ENCODE measurements around the gene LRTM1.

LRTM1 gene

DNA sequence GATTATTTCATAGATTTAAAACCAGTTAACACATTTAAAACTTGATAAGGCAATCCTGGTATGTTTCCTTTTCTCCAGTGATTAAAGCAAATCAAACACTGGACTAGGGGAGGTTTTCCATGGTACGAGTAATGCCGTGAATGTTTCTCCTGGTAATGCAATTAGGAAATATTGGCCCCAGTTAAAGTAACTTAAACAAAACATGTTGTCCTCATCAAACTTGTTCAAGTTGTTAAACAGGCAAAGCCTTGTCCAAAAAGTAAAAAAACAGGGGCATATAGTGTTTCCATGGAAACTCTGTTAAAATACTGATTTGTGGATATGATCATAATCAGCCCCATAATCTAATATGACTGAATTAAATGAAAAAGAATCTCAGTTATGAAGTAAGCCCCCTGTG is 13.1 kb upstream of the LRTM1 start:
- DNase-seq (ENCODE audit: low read depth in 2 of 2, low spot score in 1 of 2) = no peak

DNA sequence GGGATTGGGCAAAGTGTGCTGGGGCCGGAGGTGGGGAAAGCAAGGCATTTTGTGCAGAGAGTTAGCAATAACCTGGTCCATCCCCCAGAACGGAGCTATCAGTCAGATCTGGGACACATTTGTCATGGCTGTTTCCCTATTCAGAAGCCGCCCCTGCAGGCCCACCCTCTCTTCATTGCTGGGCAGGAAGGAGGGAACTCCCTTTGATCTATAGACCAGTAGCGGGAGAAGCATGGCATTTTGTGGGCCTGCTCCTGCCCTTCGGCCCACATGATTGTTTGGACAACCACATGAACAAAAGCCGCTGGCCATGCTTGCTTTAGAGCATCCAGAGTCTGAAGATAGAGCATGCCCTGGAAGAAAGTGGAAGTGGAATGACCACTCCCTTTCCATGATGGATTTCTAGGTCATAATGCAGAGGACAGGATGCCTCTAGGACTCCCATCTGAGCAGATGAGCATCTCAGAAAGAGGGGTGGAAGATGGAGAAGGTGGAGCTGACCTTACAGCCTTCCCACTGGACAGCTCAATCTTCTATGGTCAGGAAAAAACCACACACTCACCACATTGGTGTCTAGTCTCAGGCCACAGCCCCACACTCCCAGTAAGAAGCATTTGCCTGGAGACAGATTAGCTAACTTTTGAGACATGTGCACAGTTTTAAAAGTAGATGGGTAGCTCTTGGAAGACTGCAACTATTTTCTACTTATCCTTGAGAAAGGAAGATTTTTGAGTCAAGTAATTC is 11.9 kb upstream of the LRTM1 start:
- no peak for DNase-seq (ENCODE audit: low read depth in 2 of 2, low spot score in 1 of 2)

DNA sequence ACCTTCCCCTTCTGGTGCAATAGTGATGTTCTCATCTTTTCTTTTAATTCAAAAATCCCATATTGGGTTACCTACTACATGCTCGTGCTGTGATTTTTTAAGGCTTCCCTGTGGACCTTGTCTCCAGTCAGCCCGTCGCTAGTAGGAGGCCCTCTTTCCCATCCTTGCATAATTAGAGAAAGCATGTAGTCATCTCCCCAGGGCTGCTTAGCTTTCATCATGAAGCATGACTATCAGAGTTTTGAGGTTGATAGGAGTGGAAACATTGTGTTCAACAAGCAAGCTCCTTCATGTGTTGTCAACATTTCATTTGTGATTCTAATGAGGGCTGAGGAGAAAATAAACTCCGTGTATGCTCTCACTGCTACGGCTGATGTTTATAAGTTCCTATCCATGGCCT is 8.7 kb upstream of the LRTM1 start:
- no peak for DNase-seq (ENCODE audit: low read depth in 2 of 2, low spot score in 1 of 2)

DNA sequence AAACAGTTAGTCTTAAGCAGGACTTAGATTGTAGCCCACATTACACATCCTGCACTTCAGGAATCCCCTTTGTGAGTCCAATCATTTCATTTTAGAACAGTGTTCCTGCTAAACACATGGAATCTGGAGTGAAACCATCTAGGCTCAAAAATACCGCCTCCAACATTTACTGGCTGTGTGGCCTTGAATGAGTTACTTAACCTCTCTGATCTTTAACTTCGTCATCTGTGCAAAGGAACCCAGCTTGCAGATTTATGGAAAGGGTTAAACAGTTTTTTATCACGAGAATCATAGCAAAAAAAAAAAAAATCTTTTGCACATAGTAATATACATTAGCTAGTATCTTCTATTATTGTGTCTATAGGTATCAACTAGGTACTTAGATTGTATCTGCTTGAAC is 8.0 kb upstream of the LRTM1 start:
- no peak for DNase-seq (ENCODE audit: low read depth in 2 of 2, low spot score in 1 of 2)

DNA sequence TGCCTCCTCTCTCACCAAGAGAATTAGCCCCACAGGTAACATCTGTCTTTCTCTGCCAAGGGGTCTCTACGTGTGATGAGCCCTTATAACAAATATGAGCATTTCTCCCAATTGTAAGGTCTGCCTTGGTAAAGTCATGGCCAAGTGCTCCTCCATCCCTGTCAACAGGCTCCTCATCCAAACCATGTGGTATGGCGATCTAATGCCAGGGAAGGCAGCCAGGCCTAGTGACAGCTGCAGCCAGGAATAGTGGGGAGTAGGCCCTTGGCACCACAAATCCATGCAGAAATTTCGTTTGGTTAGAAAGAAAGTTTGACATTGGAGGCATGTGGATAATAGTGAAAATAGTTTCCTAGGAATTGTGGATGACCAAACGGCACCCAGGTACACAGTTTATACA is 4.7 kb upstream of the LRTM1 start:
- DNase-seq (ENCODE audit: low read depth in 2 of 2, low spot score in 1 of 2) = no peak

DNA sequence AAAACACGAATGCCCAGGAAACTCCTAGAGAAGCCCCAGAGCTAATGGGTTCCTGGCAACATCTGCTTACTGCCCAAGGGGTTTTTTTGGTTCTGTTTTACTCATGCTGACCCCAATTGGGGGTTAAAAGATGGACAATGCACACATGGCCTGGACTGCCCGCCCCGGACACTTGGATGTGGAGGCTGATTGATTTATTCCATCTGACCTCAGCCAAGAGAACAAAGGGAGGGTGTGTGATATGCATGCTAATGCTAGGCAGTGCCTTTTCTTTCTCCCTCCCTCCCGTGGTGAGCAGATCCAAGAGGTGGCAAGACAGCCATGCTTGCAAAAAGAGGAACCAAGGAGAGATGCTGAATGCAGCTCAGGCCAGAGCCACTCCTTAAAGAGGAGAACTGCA is 3.3 kb upstream of the LRTM1 start:
- DNase-seq (ENCODE audit: low read depth in 2 of 2, low spot score in 1 of 2) = no peak

DNA sequence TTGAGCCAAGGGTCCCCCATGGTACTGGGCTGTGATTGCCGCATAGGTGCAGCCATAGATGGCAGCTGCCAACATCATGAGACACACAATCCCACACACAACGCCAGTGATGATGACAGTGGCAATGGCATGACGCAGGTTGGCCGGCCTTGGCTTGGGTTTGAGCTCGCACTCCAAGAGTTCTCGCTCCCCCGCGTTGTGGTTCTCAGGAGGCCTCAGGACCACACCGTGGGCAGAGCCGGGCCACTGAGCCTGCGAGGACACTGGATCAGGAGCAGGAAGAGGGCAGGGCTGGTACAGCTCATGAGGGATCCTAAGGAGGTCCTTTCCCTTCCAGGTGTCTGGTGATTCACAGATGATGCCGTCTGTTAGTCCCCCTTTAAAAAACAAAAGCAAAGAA is 9.3 kb downstream of the LRTM1 start:
- DNase-seq (ENCODE audit: low read depth in 2 of 2, low spot score in 1 of 2) = no peak

DNA sequence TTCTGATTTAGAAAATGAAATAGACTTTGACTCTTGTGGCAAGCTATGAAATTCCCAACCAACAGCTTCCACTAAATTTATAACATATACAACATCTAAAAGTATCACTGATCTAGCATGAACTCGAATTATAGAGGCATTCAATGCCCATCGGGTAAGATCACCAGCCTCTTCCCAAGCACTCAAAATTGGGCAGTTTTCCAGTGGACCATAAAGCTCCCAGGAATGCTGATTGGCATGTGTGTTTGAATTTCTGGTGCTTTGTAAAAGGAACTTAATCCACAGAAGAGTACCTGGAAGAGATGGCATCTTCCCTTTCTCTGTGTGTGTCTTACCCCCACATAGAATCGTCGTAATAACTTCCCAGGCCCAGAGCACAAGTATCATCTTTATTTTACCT is 10.0 kb downstream of the LRTM1 start:
- no peak for DNase-seq (ENCODE audit: low read depth in 2 of 2, low spot score in 1 of 2)

DNA sequence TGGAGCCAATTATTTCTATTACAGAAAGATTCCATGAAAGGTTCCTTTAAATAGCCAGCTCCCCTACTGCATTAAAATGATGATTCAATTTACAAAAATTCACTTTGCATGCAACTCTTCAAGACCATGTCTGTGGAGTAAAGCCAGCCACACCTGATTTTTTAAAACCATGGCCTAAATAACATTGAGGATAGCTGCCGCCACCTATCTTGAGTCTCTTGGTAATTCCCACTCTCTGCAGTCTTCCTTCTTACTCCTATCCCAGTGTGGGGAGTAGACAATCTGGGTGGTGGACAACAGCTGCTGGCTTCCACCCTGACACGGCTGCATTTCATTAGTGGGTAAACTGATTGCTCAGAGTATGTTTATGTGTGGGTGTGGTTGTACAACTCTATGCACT is 10.7 kb downstream of the LRTM1 start:
- DNase-seq (ENCODE audit: low read depth in 2 of 2, low spot score in 1 of 2) = no peak

DNA sequence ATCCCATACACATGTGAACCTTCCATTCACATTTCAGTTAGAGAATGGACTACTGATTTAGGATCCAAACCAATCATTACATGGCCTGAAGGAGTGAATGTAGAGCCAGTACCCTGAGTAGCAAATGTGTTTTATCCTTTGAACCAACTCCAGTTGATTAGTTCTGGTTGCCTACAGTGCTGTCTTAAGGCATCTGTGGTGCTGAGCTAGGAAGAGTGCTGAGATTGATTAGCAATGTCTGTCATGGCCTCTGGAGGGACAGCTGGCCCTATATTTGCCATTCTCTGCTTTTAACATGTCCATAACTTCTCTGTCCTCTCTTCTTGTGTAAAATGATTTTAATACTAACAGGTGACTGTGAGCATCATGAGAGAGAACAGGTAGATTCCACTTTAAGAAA is 11.1 kb downstream of the LRTM1 start:
- DNase-seq (ENCODE audit: low read depth in 2 of 2, low spot score in 1 of 2) = no peak

DNA sequence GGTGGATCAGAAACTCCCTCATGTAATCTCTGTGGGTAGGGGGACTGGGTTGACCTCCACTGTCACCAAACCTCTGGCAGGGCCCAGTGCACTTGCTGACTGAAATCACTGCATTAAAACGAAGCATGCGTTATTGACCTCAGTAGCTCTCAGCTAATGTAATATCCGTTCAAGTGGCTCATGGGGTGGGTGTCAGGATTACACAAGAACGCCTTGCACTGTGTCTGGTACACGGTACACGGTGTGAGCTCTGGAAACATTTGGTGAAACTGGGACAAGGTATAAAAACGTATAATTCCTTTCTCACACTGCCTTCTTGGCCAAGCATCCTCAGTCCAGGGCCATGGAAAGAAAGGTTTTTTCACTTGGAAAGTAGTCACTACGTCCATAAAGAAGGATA is 11.9 kb downstream of the LRTM1 start:
- no peak for DNase-seq (ENCODE audit: low read depth in 2 of 2, low spot score in 1 of 2)

DNA sequence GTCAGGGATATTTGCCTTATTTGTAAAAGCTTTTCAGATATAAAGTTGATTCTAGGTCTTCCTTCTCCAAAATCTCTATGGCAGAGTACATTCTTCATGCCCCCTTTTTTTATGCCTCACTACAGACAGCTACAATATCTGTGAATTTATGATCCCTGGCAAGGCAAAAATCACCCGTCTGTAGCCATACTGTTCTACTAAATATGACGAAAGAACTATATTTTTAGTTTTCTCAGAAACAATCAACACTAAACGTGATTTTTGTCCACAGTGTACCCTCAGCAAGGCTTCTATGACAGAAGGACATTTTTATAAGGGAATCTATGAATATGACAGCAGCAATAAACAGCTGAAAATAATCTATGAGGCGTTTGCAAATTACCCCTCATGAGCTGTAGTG is 12.7 kb downstream of the LRTM1 start:
- no peak for DNase-seq (ENCODE audit: low read depth in 2 of 2, low spot score in 1 of 2)

DNA sequence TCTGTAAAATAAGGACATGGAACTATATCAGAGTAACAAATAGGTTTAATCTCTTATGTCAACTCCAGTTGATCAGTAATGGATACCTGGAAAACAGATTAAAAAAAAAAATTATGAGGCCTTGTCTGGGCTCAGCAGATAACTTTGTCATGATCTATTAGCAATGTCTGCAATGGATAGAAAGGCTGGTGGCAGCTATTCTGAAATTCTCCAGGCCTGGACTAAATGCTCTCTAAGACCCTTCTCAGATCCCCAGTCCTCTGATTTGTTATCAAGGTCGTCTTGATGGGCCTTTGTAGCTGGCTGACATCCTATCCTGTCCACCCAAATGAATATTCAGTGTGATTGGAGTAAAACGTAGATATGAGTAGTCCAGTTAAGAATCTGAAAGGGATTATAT is 13.7 kb downstream of the LRTM1 start:
- DNase-seq (ENCODE audit: low read depth in 2 of 2, low spot score in 1 of 2) = no peak

DNA sequence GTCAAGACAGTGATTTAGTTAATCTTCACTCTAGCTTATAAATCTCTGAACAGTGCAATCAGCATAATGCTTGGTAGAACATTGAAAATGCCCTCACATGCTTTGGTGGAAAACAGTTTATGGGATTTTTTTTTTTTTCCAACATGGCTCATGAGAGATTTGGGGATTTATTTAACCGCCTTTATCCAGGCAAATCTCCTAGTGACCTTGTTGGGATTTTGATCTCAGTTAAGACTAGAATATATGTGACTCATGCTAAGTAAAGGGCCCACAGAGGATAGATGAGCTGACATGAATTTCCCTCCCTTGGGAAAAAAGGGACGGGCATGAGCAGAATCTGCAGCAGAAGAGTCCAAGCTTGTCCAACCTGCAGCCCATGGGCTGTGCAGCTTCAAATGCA is 18.7 kb downstream of the LRTM1 start:
- DNase-seq (ENCODE audit: low read depth in 2 of 2, low spot score in 1 of 2) = no peak

DNA sequence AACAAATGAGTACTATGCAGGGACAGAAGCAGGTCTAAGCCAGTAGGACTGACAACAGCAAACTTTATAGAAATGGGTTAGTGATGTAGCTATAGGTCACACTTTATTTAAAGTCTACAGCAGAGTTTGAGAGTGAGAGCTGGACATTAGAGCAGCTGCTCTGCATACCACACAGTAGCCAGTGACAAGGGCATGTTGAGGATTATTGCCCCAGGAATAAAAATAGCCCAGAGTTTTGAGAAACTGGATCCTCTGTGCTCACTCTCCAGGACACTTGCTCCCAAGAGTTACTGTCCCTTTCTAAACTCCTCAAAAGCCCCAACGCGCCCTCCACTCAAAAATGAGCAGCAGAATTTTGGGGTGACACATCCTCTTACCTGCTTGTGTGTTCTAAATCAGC is 21.1 kb downstream of the LRTM1 start:
- no peak for DNase-seq (ENCODE audit: low read depth in 2 of 2, low spot score in 1 of 2)

DNA sequence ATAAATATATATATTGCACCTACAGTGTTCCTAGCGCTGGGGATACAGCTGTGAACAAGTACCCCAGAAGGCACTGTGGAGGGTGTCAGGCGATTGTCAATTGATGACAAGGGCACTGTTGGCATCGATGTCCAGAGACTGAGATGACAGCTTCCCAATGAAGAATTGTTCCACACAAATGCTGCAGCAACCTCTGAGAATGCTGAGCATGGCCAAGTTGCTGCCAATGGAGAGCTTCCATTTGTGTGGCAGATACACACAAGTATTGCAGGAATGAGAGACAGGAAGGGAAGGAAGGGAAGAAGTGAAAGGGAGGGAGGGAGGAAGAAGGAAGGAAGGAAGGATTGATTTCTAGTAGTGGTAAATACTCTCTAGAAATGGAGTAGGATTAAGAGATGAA is 21.9 kb downstream of the LRTM1 start:
- DNase-seq (ENCODE audit: low read depth in 2 of 2, low spot score in 1 of 2) = no peak

DNA sequence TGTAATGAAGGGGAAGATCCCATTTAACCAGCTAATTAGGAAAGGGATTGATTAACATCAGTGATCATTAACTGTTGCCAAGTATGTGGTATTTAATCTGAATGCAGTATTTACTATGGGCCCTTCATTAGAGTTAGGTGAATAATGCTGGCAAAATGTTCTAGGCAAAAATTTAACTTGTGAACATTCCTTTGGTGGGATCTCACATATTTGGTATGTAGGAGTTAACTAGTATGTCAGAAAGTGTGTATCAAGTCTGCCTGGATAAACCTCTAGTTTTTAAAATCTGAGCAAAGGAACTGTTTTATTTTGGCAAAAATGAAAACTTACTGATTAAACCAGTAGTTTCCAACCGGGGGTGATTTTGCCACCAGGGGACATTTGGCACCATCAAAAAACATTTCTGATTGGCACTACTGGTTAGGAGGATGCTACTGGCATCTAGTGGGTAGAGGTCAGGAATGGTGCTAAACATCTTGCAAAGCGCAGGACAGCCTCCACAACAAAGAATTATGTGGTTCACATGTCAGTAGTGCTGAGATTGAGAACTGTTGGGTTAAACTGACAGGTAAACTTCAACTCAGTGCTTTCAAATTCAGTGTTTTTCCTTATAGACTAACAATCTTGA is 22.5 kb downstream of the LRTM1 start:
- no peak for DNase-seq (ENCODE audit: low read depth in 2 of 2, low spot score in 1 of 2)

DNA sequence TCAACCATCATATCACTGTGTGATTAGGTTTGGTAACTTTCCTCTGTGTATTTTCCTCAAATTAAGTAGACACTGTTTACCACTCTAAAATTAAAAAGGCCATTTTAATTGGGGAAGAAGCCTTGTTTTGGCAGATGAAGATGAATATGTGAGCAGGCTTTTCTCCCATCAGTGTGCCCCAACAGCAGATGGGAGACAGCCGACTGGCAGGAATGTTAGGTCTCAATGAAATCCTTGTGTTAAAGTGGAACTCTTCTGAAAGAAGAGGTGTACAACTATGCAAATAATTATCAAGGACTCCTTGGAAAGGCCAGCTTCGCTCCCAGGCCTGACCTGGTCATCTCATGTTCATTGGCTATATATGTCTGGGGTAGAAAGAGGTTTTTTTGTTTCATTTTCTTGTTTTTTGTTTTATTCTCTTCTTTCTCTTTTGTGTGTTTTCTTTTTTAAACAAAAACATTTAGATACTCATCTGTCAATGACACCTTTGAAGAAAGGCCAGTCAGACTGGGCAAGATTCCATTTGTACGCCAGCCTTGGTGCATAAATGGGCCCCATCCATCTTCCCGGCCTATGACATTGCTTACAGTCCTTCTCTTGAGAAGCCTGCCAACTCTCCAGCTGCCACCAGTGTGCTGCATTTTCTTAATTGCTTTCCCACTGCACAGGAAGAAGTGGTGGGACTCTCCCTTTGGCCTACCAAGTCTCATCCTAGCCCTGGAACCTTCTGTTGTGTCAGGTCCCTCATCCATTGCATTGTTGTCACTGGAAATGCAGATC is 25.8 kb downstream of the LRTM1 start:
- DNase-seq (ENCODE audit: low read depth in 2 of 2, low spot score in 1 of 2) = no peak

DNA sequence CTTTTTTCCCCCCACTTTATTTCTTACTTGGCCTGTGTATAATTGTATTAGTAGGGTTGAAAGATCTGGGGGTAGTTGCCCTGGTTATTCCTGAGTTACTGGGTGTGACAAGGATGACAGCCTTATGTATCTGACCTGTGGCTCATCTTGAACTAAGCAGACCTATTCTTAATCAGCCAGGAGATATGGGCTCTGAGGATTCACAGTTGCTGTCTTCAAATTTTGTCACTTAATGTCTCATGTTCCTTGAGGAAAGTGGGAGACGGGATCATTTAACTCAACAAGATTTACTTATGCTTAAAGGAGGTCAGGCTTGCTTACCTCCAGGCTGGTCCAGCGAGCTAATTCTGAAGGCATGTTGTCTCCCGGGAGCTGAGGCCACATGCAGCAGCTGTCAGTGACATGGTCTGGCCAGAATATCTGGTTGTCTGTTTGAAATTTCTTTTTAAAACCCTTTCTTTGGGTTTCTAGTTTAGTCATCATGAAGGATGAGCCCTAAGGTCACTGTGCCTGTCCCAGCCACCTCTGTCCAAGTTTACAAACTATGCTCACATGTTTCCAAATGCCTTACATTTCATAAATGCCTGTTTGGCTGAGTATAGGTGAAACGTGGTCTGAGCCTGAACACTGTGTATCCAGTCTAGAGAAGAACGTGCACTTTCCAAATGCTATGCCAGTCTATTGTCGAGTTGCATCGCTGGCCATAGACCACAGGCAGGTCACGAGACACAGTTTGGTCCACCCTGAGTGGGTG is 26.8 kb downstream of the LRTM1 start:
- DNase-seq (ENCODE audit: low read depth in 2 of 2, low spot score in 1 of 2) = no peak

DNA sequence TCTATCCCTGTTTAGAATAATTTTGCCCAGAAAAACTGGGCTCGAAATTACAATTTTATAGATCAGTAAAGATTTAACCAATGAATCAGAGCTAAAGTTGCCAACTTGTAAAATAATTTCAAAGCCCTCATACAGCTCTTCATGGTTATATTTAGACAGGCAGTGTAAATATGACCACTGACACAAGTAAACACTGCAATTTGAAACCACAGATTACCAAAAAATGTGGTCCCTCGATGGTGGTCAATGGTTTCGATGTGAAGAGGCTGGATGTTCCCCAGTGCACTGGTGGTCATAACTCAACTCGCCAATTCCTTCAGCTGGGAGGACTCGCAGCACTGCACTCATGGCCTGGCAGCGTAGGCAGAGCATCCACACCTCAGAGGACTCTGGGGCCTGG is 28.6 kb downstream of the LRTM1 start:
- no peak for DNase-seq (ENCODE audit: low read depth in 2 of 2, low spot score in 1 of 2)

DNA sequence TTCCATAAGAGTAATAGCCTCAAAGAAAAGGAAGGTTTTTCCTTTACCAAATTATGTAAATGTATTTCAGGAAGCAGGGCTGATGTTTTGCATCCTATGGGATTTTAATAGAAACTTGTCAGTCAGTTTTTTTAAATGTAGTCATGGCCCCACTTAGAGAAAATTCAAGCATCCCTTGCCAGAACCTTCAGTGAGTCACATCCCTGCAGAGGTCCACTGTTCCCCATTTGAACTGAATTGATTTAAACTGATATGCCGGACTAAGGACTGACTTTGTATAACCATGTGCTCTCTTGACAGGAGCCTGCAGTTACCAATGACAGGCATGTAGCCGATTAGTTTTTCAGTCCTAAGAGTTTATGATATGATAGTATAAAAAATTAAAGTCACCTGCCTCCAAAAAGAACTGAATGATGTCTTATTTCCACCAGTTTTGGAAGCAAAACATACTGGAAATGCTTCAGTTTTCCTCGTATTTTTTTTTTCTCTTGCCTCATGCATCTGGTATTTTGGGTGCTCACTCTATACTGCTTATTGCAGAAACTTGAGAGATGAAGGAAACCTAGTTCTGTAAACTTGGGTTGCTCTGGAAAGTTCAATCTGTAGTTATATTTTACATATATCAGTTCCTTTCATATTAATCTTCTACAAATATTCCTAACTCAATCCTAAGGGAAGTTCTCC is 30.7 kb downstream of the LRTM1 start:
- DNase-seq (ENCODE audit: low read depth in 2 of 2, low spot score in 1 of 2) = no peak
